ENCODE results near the gene ADARB1. TPM values are rescaled to one million over a fixed set of nuclear protein-coding genes. Genes with fewer than 3 reads are reported as not detected.

ADARB1 gene
- total RNA-seq, 1 donor from 2014 or later, result 14.0 TPM

GRCh38 chr21:45122432-45123132, 48.2 kb downstream of the ADARB1 start:
- no peak for TF ChIP-seq CTCF (IDR thresholded peaks at IDR 0.05; ENCODE audit: insufficient read depth, low read length, severe bottlenecking)
- DNase-seq (ENCODE audit: low read depth) (no peak), FAIRE-seq (no peak)
- H3K27me3 ChIP-seq (ENCODE audit: control insufficient read depth, insufficient read depth, low read length), result no peaks in the 10 kb centered on the region
- peaks cover 3% of the 10 kb centered on the region for H3K36me3 ChIP-seq (ENCODE audit: control insufficient read depth, insufficient read depth, low read length)
- no peak overlapping the region for H3K4me3 ChIP-seq (ENCODE audit: low read depth, low read length)

- FAIRE-seq (no peak), DNase-seq (ENCODE audit: low read depth) (no peak)
- TF ChIP-seq CTCF (IDR thresholded peaks at IDR 0.05; ENCODE audit: insufficient read depth, low read length, severe bottlenecking), result no peak
- peaks cover 3% of the 10 kb centered on the region for H3K36me3 ChIP-seq (ENCODE audit: control insufficient read depth, insufficient read depth, low read length)
- no peaks in the 10 kb centered on the region for H3K27me3 ChIP-seq (ENCODE audit: control insufficient read depth, insufficient read depth, low read length)
- H3K4me3 ChIP-seq (ENCODE audit: low read depth, low read length), result no peak overlapping the region
Observed at GRCh38 chr21:45123440-45123839, 49.1 kb downstream of the ADARB1 start.

- Histone ChIP-seq H3K27me3 (ENCODE audit: control insufficient read depth, insufficient read depth, low read length) (no peaks in the 10 kb centered on the region), H3K4me3 (ENCODE audit: low read depth, low read length) (no peak overlapping the region), H3K36me3 (ENCODE audit: control insufficient read depth, insufficient read depth, low read length) (peaks cover 3% of the 10 kb centered on the region)
- DNase-seq (ENCODE audit: low read depth) (no peak), FAIRE-seq (no peak)
- no peak for TF ChIP-seq CTCF (IDR thresholded peaks at IDR 0.05; ENCODE audit: insufficient read depth, low read length, severe bottlenecking)
Observed at GRCh38 chr21:45124596-45124995, 50.2 kb downstream of the ADARB1 start.

GRCh38 chr21:45125357-45125756, 51.0 kb downstream of the ADARB1 start:
- Histone ChIP-seq H3K36me3 (ENCODE audit: control insufficient read depth, insufficient read depth, low read length) (peaks cover 2% of the 10 kb centered on the region), H3K4me3 (ENCODE audit: low read depth, low read length) (no peak overlapping the region), H3K27me3 (ENCODE audit: control insufficient read depth, insufficient read depth, low read length) (no peaks in the 10 kb centered on the region)
- no peak for FAIRE-seq
- DNase-seq (ENCODE audit: low read depth), result no peak
- TF ChIP-seq CTCF (IDR thresholded peaks at IDR 0.05; ENCODE audit: insufficient read depth, low read length, severe bottlenecking), result no peak

GRCh38 chr21:45126204-45126626, 51.8 kb downstream of the ADARB1 start:
- DNase-seq (ENCODE audit: low read depth) (no peak), FAIRE-seq (no peak)
- H3K27me3 ChIP-seq (ENCODE audit: control insufficient read depth, insufficient read depth, low read length), result no peaks in the 10 kb centered on the region
- H3K4me3 ChIP-seq (ENCODE audit: low read depth, low read length), result no peak overlapping the region
- H3K36me3 ChIP-seq (ENCODE audit: control insufficient read depth, insufficient read depth, low read length), result no peaks in the 10 kb centered on the region
- TF ChIP-seq CTCF (IDR thresholded peaks at IDR 0.05; ENCODE audit: insufficient read depth, low read length, severe bottlenecking), result no peak

- H3K36me3 ChIP-seq (ENCODE audit: control insufficient read depth, insufficient read depth, low read length), result no peaks in the 10 kb centered on the region
- H3K4me3 ChIP-seq (ENCODE audit: low read depth, low read length), result no peak overlapping the region
- FAIRE-seq (no peak), DNase-seq (ENCODE audit: low read depth) (no peak)
- H3K27me3 ChIP-seq (ENCODE audit: control insufficient read depth, insufficient read depth, low read length), result no peaks in the 10 kb centered on the region
- TF ChIP-seq CTCF (IDR thresholded peaks at IDR 0.05; ENCODE audit: insufficient read depth, low read length, severe bottlenecking), result no peak
Observed at GRCh38 chr21:45126983-45127382, 52.6 kb downstream of the ADARB1 start.

Measured in bronchial epithelial cell (primary cell).